GM23248 (cell line): ENCODE measurements around the gene RAI14. TPM values are rescaled to one million over a fixed set of nuclear protein-coding genes. Genes with fewer than 3 reads are reported as not detected.

Experiments
- DNase-seq: peaks from one replicate; pipeline ENCODE4 v3.0.0-alpha.2; 2015
- H2AFZ ChIP-seq: fragments of 200-600 bp; sonication (generic); 2 replicates; pipeline ENCODE4 v1.6.1; 2016; ENCODE audit warnings: antibody characterized with exemption
- H3F3A ChIP-seq: fragments of 200-600 bp; sonication (generic); 2 replicates; pipeline ENCODE4 v1.6.1; 2016; ENCODE audit warnings: mild to moderate bottlenecking, antibody characterized with exemption, mixed run types; ENCODE audit not compliant: insufficient read depth
- H3K27ac ChIP-seq: fragments of 200-600 bp; sonication (generic); 2 replicates; pipeline ENCODE4 v1.5.1; 2016; ENCODE audit warnings: mild to moderate bottlenecking
- H3K27me3 ChIP-seq: fragments of 200-600 bp; sonication (generic); replicated peaks from 2 replicates; pipeline ENCODE4 v1.6.1; 2016; ENCODE audit warnings: mild to moderate bottlenecking; ENCODE audit not compliant: insufficient read depth
- H3K36me3 ChIP-seq: fragments of 200-600 bp; sonication (generic); 2 replicates; pipeline ENCODE4 v1.6.1; 2016; ENCODE audit warnings: low read depth, mild to moderate bottlenecking
- H3K4me1 ChIP-seq: fragments of 200-600 bp; sonication (generic); 2 replicates; pipeline ENCODE4 v1.6.1; 2016; ENCODE audit warnings: mild to moderate bottlenecking; ENCODE audit not compliant: insufficient read depth
- H3K4me2 ChIP-seq: fragments of 200-600 bp; sonication (generic); one replicate; pipeline ENCODE4 v1.6.1; 2016; ENCODE audit warnings: mild to moderate bottlenecking; ENCODE audit not compliant: unreplicated experiment
- H3K4me3 ChIP-seq: fragments of 200-600 bp; sonication (generic); 2 replicates; pipeline ENCODE4 v1.5.1; 2016; ENCODE audit warnings: mild to moderate bottlenecking
- H3K79me2 ChIP-seq: fragments of 200-600 bp; sonication (generic); 2 replicates; pipeline ENCODE4 v1.6.1; 2016; ENCODE audit warnings: mild to moderate bottlenecking; ENCODE audit not compliant: insufficient read depth
- H3K9ac ChIP-seq: fragments of 200-600 bp; sonication (generic); 2 replicates; pipeline ENCODE4 v1.6.1; 2016; ENCODE audit warnings: mild to moderate bottlenecking
- H3K9me2 ChIP-seq: fragments of 200-600 bp; sonication (generic); 2 replicates; pipeline ENCODE4 v1.6.1; 2016; ENCODE audit warnings: mixed run types, mild to moderate bottlenecking, moderate library complexity; ENCODE audit not compliant: insufficient read depth
- H3K9me3 ChIP-seq: fragments of 200-600 bp; sonication (generic); one replicate; pipeline ENCODE4 v1.6.1; 2017; ENCODE audit warnings: low read depth
- H4K20me1 ChIP-seq: fragments of 200-600 bp; sonication (generic); 2 replicates; pipeline ENCODE4 v1.6.0; 2016; ENCODE audit not compliant: insufficient read depth
- EZH2 ChIP-seq: fragments of 200-600 bp; sonication (generic); IDR thresholded peaks from 2 replicates; pipeline ENCODE4 v1.6.1; 2018; ENCODE audit warnings: antibody characterized with exemption, mild to moderate bottlenecking; ENCODE audit not compliant: insufficient read depth, poor library complexity, severe bottlenecking
- EZH2phosphoT487 ChIP-seq: fragments of 200-600 bp; sonication (generic); IDR thresholded peaks from 2 replicates; pipeline ENCODE4 v1.6.1; 2018; ENCODE audit warnings: antibody characterized with exemption, moderate library complexity, mild to moderate bottlenecking, low read depth; ENCODE audit not compliant: insufficient read depth
- WGBS, 2 experiments: methylation state at CpG; one replicate each; pipeline ENCODE4 v1.1.6; 2015 to 2017; ENCODE audit warnings: low lambda C conversion rate in 2 of 2, low coverage in 1 of 2; ENCODE audit errors: missing lambda C conversion rate in 2 of 2; 5-methylcytosine and 5-hydroxymethylcytosine counted together
- in situ Hi-C: fragments of 300-500 bp; cut with MboI; formaldehyde crosslinking; loops from 2 replicates; pipeline ENCODE4 v1.15.0; 2020
- polyA plus RNA-seq: library from polyadenylated mRNA; unstranded; fragments of >200 nt; fragmentation: Nextera tagmentation; extraction: Ambion mirVana; gene quantifications from 2 replicates; pipeline ENCODE4 v1.2.1, GENCODE V29; 2016
- total RNA-seq: library from RNA; depleted of rRNA; stranded (reverse); fragments of >200 nt; shearing (Covaris generic); gene quantifications from 2 replicates; pipeline ENCODE4 v1.2.3, GENCODE V29; 2014

The RAI14 gene
- total and polyA plus RNA-seq, 2 experiments from 2014 or later, result 116 to 124 TPM

GRCh38 chr5:34653708-34654107 is 2.4 kb upstream of the RAI14 start:
- no peak overlapping the region for H3K9ac ChIP-seq
- no peaks in the 10 kb centered on the region for H3K36me3 ChIP-seq
- H3F3A ChIP-seq, result peaks cover 39% of the 10 kb centered on the region
- no peaks in the 10 kb centered on the region for H3K27me3 ChIP-seq
- in situ Hi-C loops, result no loop called here
- no peak for DNase-seq
- no peaks in the 10 kb centered on the region for H3K9me2 ChIP-seq
- peaks cover 19% of the 10 kb centered on the region for H3K79me2 ChIP-seq
- no peak overlapping the region for H2AFZ ChIP-seq
- TF ChIP-seq EZH2 (no peak), EZH2phosphoT487 (no peak)
- no peaks in the 10 kb centered on the region for H3K9me3 ChIP-seq
- H3K4me2 ChIP-seq, result no peak overlapping the region
- H3K27ac ChIP-seq, result no peak overlapping the region
- H3K4me1 ChIP-seq, result peaks cover 29% of the 10 kb centered on the region
- H3K4me3 ChIP-seq, result no peak overlapping the region
- no peaks in the 10 kb centered on the region for H4K20me1 ChIP-seq

GRCh38 chr5:34655354-34655991 is 655 bp upstream of the RAI14 start:
- TF ChIP-seq EZH2phosphoT487, result no peak
- TF ChIP-seq EZH2, result no peak

GRCh38 chr5:34656700-34657273 is 659 bp downstream of the RAI14 start:
- H3K9me2 ChIP-seq, result no peaks in the 10 kb centered on the region
- no peak for TF ChIP-seq EZH2phosphoT487
- H3F3A ChIP-seq, result peaks cover 62% of the 10 kb centered on the region
- H3K27me3 ChIP-seq, result no peaks in the 10 kb centered on the region
- peak overlapping the region; percentile 87 for H3K4me3 ChIP-seq
- in situ Hi-C loops, result no loop called here
- WGBS, 2 experiments, result 1 to 2% methylated on average over 28 to 48 of the region's 53 CpGs
- H3K79me2 ChIP-seq, result peaks cover 50% of the 10 kb centered on the region
- peak overlapping the region; percentile 97 for H3K9ac ChIP-seq
- peak overlapping the region; percentile 94 for H3K27ac ChIP-seq
- H3K9me3 ChIP-seq, result no peaks in the 10 kb centered on the region
- peak overlapping the region; percentile 93 for H3K4me2 ChIP-seq
- H3K4me1 ChIP-seq, result peaks cover 51% of the 10 kb centered on the region
- no peaks in the 10 kb centered on the region for H3K36me3 ChIP-seq
- peak; percentile 74 for DNase-seq
- H4K20me1 ChIP-seq, result 0 out of 2 replicates have a peak, but pooled peaks cover 2% of the 10 kb centered on the region
- peak overlapping the region; percentile 90 for H2AFZ ChIP-seq

More at GRCh38 chr5:34655354-34655991, 655 bp upstream of the RAI14 start:
- H3K27ac ChIP-seq, result peak overlapping the region; percentile 94
- DNase-seq, result peak; percentile 90
- peak overlapping the region; percentile 87 for H3K4me3 ChIP-seq
- peaks cover 49% of the 10 kb centered on the region for H3F3A ChIP-seq
- peaks cover 41% of the 10 kb centered on the region for H3K4me1 ChIP-seq
- in situ Hi-C loops, result no loop called here
- no peaks in the 10 kb centered on the region for H3K9me2 ChIP-seq
- H3K9ac ChIP-seq, result peak overlapping the region; percentile 97
- no peaks in the 10 kb centered on the region for H4K20me1 ChIP-seq
- peak overlapping the region; percentile 86 for H3K4me2 ChIP-seq
- peaks cover 37% of the 10 kb centered on the region for H3K79me2 ChIP-seq
- no peaks in the 10 kb centered on the region for H3K27me3 ChIP-seq
- 2 to 3% methylated on average over 16 of the region's 16 CpGs for WGBS, 2 experiments
- no peaks in the 10 kb centered on the region for H3K36me3 ChIP-seq
- no peaks in the 10 kb centered on the region for H3K9me3 ChIP-seq
- peak overlapping the region; percentile 90 for H2AFZ ChIP-seq

GRCh38 chr5:34657274-34657921 is 1.3 kb downstream of the RAI14 start:
- H4K20me1 ChIP-seq, result 0 out of 2 replicates have a peak, but pooled peaks cover 2% of the 10 kb centered on the region
- H3K9me3 ChIP-seq, result no peaks in the 10 kb centered on the region
- no peaks in the 10 kb centered on the region for H3K9me2 ChIP-seq
- peak; percentile 71 for DNase-seq
- H3K9ac ChIP-seq, result peak overlapping the region; percentile 97
- peaks cover 5% of the 10 kb centered on the region; the same call in 1 of the 2 replicates for H3K36me3 ChIP-seq
- 1% methylated on average over 27 to 28 of the region's 28 CpGs for WGBS, 2 experiments
- in situ Hi-C loops, result no loop called here
- H2AFZ ChIP-seq, result no peak overlapping the region
- no peaks in the 10 kb centered on the region for H3K27me3 ChIP-seq
- H3K4me3 ChIP-seq, result peak overlapping the region; percentile 87
- H3K79me2 ChIP-seq, result peaks cover 56% of the 10 kb centered on the region
- peaks cover 65% of the 10 kb centered on the region for H3F3A ChIP-seq
- H3K27ac ChIP-seq, result peak overlapping the region; percentile 94
- peak overlapping the region; percentile 93 for H3K4me2 ChIP-seq
- TF ChIP-seq EZH2 (no peak), EZH2phosphoT487 (no peak)
- peaks cover 49% of the 10 kb centered on the region for H3K4me1 ChIP-seq
